Loucy (cell line): ENCODE measurements around the gene RTF1.

Source experiments
- EZH2phosphoT487 ChIP-seq: fragments of 200-600 bp; IDR thresholded peaks from 2 replicates; pipeline ENCODE4 v1.6.1; 2018; ENCODE audit warnings: antibody characterized with exemption, mild to moderate bottlenecking, moderate library complexity, borderline replicate concordance
- TF ChIP-seq, protein P1 (sequence below): fragments of 200-600 bp; sonication (generic); conservative IDR thresholded peaks from 2 replicates; pipeline ENCODE4 v1.5.1; 2014; ENCODE audit warnings: mild to moderate bottlenecking, antibody characterized with exemption, low read length

DNA sequence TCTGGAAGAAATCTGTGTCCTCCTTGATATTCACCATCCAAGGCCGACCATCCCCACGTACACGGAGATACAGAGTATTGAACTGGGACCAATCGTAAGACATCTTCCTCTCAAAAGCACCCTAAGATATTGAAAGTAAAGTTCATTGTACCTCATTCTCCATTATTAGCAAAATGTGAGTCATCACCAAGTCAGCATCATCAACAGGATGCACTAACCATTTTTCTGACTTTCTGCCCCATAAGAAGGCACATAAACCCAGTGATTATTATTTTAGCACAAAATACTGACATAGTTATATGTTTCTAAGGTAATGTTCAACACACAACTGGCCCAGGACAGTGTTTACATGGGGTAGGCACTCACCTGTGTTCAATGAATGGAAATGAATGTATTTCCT lies 22.0 kb upstream of the RTF1 start:
- TF ChIP-seq, protein P1, sequence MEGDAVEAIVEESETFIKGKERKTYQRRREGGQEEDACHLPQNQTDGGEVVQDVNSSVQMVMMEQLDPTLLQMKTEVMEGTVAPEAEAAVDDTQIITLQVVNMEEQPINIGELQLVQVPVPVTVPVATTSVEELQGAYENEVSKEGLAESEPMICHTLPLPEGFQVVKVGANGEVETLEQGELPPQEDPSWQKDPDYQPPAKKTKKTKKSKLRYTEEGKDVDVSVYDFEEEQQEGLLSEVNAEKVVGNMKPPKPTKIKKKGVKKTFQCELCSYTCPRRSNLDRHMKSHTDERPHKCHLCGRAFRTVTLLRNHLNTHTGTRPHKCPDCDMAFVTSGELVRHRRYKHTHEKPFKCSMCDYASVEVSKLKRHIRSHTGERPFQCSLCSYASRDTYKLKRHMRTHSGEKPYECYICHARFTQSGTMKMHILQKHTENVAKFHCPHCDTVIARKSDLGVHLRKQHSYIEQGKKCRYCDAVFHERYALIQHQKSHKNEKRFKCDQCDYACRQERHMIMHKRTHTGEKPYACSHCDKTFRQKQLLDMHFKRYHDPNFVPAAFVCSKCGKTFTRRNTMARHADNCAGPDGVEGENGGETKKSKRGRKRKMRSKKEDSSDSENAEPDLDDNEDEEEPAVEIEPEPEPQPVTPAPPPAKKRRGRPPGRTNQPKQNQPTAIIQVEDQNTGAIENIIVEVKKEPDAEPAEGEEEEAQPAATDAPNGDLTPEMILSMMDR: no peak
- no peak for TF ChIP-seq EZH2phosphoT487
